Left hindlimb (tissue), 1 donor: ENCODE measurements around the gene B4GALNT1.
"Not testable (repeated sequence)": the region's sequence is repeated elsewhere in the genome, so short reads cannot be mapped to it uniquely, and the experiment has no call there.

Experiments
- DNase-seq: peaks from one replicate; pipeline ENCODE4 v3.0.0-alpha.2; 2018

Gene B4GALNT1

GRCh38 chr12:57636731-57637130, 3.7 kb upstream of the B4GALNT1 start:
- not testable (repeated sequence) for DNase-seq

- no peak for DNase-seq
Measured at GRCh38 chr12:57632073-57632957, 686 bp downstream of the B4GALNT1 start.

- no peak for DNase-seq
Measured at GRCh38 chr12:57631566-57632072, 1.4 kb downstream of the B4GALNT1 start.

- DNase-seq: no peak
Measured at GRCh38 chr12:57630891-57631433, 2.0 kb downstream of the B4GALNT1 start.

DNA sequence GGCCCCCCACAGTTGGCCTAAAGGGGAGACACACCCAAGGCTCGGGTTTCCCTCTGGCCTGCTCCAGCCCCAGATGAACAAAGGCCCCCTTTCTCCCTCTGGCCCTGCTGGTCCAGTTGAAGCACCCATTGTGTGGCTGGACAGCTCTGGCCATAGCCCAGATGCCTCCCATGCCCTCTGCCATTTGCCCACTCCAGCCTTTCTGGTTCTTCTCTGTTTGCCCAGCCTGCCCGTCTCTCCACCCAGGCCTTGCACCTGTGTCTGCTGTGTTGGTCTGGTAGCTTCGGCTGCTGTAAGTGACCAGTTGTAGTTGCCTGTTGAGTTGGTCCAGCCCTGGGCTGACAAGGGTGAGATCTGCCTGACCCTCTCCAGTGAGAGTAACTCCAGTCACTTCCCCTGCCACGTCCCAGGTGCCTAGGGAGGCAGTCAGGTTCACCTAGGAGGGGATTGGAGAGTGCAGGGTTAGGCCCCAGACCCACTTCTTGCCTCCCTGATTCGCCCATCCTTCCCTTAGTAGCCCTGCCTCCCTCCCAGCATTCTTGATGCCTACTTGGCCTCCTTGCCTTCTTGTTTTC, 3.0 kb downstream of the B4GALNT1 start:
- no peak for DNase-seq

- no peak for DNase-seq
Measured at GRCh38 chr12:57628280-57629191, 4.5 kb downstream of the B4GALNT1 start.

GRCh38 chr12:57627501-57628279, 5.3 kb downstream of the B4GALNT1 start:
- no peak for DNase-seq

DNA sequence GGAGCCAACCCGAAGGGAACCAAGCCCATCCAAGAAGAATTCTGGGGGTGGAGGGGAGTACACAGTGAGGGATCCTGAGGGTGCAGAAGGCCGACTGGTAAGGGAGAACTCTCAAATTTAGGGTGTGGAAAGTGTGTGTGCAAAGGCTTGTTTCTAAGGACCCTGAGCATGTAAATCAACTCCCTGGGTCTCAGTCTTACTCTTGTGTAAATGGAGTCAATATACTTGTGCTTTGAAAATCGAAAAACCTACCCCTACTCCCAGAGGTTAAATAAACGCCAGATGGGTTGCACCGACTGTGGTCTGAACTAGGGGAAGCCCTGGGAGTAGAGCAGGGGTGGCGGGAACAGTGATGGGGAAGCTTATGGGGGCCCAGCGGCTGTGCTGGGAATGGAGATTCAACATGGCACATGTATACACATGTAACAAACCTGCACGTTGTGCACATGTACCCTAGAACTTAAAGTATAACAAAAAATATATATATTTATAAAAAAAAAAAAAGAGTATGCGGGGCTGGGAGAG, 6.0 kb downstream of the B4GALNT1 start:
- DNase-seq: no peak

DNA sequence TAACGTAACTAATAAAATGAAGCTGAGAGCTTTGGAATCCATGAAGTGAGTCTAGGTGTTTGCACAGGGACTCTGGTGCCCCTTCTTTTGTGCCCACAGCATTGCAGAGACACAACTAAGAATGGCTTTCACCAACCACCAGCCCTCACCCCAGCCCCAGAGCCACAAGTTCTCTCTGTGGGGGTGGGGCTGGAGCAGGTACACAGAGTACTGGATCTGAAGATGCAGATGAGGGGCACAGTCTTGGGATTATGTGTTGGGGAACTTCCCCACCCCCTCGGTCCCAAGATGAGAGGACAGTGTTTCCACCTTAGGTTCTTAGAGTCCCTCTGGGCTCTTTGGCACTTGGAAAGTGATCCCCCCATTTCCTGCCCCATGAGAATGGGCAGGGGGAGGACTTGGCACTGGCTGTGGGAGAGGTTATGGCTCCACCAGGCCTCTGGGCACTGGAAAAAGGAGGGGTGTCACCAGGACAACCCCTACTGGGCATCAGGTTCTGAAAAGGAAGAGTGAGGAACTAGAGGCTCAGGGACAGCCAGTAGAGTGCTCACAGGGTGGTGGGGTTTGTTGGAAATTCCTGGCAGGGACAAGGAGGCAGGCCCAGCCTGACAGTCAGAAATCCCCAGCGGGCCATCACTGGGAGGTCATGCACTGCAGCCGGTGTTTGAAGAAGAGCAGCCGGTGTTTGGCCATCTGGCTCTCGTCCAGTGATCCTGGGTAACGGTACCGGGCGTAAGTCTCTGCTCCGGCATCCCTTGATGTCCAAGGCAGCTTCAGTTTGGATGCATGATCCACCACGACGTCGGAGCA, 6.7 kb downstream of the B4GALNT1 start:
- DNase-seq: no peak

DNA sequence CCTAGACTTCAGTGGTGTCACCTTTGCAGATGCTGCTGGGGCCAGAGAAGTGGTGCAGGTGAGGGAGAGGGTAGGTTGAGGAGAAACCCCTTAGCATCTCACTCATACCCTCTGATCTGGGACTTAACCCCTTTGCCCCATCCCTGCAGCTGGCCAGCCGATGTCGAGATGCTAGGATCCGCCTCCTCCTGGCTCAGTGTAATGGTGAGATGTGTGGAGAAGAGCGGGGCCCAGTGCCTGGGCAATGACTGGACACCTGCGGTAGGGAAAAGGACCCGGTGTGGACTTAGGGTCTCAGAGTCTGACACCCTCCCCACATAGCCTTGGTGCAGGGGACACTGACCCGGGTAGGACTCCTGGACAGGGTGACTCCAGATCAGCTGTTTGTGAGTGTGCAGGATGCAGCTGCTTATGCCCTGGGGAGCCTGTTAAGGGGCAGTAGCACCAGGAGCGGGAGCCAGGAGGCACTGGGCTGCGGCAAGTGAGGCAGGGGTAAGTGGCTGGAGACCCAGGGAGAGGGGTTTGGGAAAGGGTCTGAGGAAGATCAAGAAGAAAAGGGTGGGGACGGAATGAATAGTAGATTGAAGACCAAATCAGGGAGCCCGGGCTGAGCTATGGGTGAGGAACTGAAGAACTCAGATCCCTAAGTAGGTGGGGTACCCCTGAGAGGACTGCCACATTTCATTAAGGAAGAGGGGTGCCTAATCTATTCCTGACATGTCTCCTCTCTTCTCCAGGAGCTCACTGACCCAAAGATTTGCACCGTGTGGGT, 7.6 kb downstream of the B4GALNT1 start:
- DNase-seq: no peak

- no peak for DNase-seq
Measured at GRCh38 chr12:57624441-57625220, 8.4 kb downstream of the B4GALNT1 start.

- no peak for DNase-seq
Measured at GRCh38 chr12:57623811-57624390, 9.1 kb downstream of the B4GALNT1 start.

DNA sequence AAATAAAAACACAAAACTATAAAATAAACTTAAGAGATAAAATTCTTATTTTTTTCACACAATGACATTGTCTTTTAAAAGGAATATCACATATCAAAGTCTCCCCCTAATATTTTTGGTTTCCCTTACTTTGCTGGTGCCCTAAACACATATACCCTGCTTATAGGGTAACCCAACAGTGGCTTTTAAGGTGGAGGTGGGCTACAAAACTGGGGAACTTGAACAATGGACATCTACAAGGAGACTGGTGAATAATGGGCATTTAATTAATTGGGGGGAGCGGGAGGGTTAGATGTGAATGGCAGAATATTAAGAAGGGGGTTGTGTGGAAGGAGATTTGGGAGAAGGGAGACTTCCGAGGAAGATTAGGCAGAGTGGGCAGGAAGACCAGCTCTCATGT, 9.6 kb downstream of the B4GALNT1 start:
- DNase-seq: no peak

- DNase-seq: no peak
Measured at GRCh38 chr12:57622293-57623245, 10.4 kb downstream of the B4GALNT1 start.

- DNase-seq: peak; percentile 72
Measured at GRCh38 chr12:57621497-57622292, 11.3 kb downstream of the B4GALNT1 start.

DNA sequence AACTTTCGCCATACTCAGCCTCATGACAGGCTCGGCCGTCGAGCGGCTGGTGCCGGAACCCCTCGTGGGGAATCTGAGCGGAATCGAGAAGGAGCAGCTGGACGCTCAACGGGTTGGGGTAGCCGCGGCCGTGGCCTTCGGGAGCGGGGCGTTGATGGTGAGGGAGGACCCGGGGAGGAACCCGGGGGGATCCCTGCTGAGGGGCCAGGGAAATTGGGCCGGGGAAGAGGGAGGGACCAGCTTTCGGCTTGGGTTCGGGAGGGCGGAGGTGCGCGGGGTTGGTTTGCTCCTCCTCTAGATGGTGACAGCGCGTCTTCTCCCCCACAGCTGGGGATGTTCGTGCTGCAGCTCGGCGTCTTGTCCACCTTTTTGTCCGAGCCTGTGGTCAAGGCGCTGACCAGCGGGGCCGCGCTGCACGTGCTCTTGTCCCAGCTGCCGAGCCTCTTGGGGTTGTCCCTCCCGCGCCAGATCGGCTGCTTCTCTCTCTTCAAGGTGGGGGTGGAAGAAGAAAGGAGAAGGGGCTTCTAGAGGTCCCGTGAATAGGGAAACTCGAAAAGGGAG, 12.0 kb downstream of the B4GALNT1 start:
- DNase-seq: no peak
